Memory B cell (primary cell): Measurements from ENCODE around the gene LILRB5.
"Not testable (repeated sequence)": the region's sequence is repeated elsewhere in the genome, so short reads cannot be mapped to it uniquely, and the experiment has no call there.

Experiments
- ATAC-seq: fragments of 150-1000 bp; cut with Tn5 transposase; 2 replicates; pipeline ENCODE4 v1.10.0; 2021; ENCODE audit warnings: low read depth, mild to moderate bottlenecking, moderate library complexity
- DNase-seq, 2 donors: peaks; one replicate each; pipeline ENCODE4 v3.0.0; 2022; ENCODE audit warnings: low spot score in 2 of 2
- H3K27ac Mint-ChIP-seq: one replicate; pipeline ENCODE4 v1.8.0; 2022; ENCODE audit warnings: mild to moderate bottlenecking, moderate library complexity, mixed read lengths
- H3K27me3 Mint-ChIP-seq: one replicate; pipeline ENCODE4 v1.8.0; 2022; ENCODE audit warnings: mixed read lengths
- H3K36me3 Mint-ChIP-seq: one replicate; pipeline ENCODE4 v1.8.0; 2022; ENCODE audit warnings: mild to moderate bottlenecking, mixed read lengths
- H3K4me1 Mint-ChIP-seq: one replicate; pipeline ENCODE4 v1.8.0; 2022; ENCODE audit warnings: mixed read lengths
- H3K4me3 Mint-ChIP-seq: one replicate; pipeline ENCODE4 v1.8.0; 2022; ENCODE audit warnings: mild to moderate bottlenecking, moderate library complexity, mixed read lengths
- H3K9me3 Mint-ChIP-seq: one replicate; pipeline ENCODE4 v1.8.0; 2022; ENCODE audit warnings: mixed read lengths

LILRB5 gene

GRCh38 chr19:54257116-54257480 is at the start of gene LILRB5:
Gene LILRB5 (minus strand): TSS chr19:54257273. CDS start chr19:54257193, 80 bp downstream.
- DNase-seq, result no peak
- Mint-ChIP-seq H3K36me3 (no peaks in the 10 kb centered on the region), H3K4me3 (no peak within 1 kb of the TSS), H3K4me1 (no peaks in the 10 kb centered on the region), H3K9me3 (no peaks in the 10 kb centered on the region), H3K27ac (no peak within 1 kb of the TSS), H3K27me3 (peaks cover 11% of the 10 kb centered on the region)
- ATAC-seq, result no peak

GRCh38 chr19:54305141-54305540 is 48.1 kb upstream of the LILRB5 start:
- ATAC-seq (no peak), DNase-seq (no peak)
- Mint-ChIP-seq H3K36me3 (no peaks in the 10 kb centered on the region), H3K4me1 (no peaks in the 10 kb centered on the region), H3K9me3 (no peaks in the 10 kb centered on the region), H3K27me3 (peaks cover 22% of the 10 kb centered on the region), H3K27ac (no peak overlapping the region), H3K4me3 (no peak overlapping the region)

GRCh38 chr19:54302257-54302656 is 45.2 kb upstream of the LILRB5 start:
- no peaks in the 10 kb centered on the region for H3K36me3 Mint-ChIP-seq
- ATAC-seq (no peak), DNase-seq (no peak)
- no peaks in the 10 kb centered on the region for H3K9me3 Mint-ChIP-seq
- no peak overlapping the region for H3K4me3 Mint-ChIP-seq
- H3K27me3 Mint-ChIP-seq, result peaks cover 26% of the 10 kb centered on the region
- no peak overlapping the region for H3K27ac Mint-ChIP-seq
- no peaks in the 10 kb centered on the region for H3K4me1 Mint-ChIP-seq

- Mint-ChIP-seq H3K27me3 (peaks cover 11% of the 10 kb centered on the region), H3K9me3 (no peaks in the 10 kb centered on the region), H3K27ac (no peak overlapping the region), H3K4me1 (no peaks in the 10 kb centered on the region), H3K36me3 (no peaks in the 10 kb centered on the region), H3K4me3 (no peak overlapping the region)
- ATAC-seq, result no peak
- DNase-seq, result no peak
Observed at GRCh38 chr19:54299515-54299914, 42.4 kb upstream of the LILRB5 start.

GRCh38 chr19:54299126-54299498 is 42.0 kb upstream of the LILRB5 start:
- ATAC-seq (no peak), DNase-seq (no peak)
- peaks cover 15% of the 10 kb centered on the region for H3K27me3 Mint-ChIP-seq
- no peaks in the 10 kb centered on the region for H3K4me1 Mint-ChIP-seq
- no peak overlapping the region for H3K27ac Mint-ChIP-seq
- H3K9me3 Mint-ChIP-seq, result peaks cover 3% of the 10 kb centered on the region
- H3K4me3 Mint-ChIP-seq, result no peak overlapping the region
- no peaks in the 10 kb centered on the region for H3K36me3 Mint-ChIP-seq

GRCh38 chr19:54298357-54299125 is 41.5 kb upstream of the LILRB5 start:
- ATAC-seq, result no peak

GRCh38 chr19:54297759-54298305 is 40.8 kb upstream of the LILRB5 start:
- H3K36me3 Mint-ChIP-seq, result no peaks in the 10 kb centered on the region
- DNase-seq (no peak), ATAC-seq (peak; percentile 73)
- peaks cover 21% of the 10 kb centered on the region for H3K27me3 Mint-ChIP-seq
- peaks cover 6% of the 10 kb centered on the region for H3K9me3 Mint-ChIP-seq
- no peaks in the 10 kb centered on the region for H3K4me1 Mint-ChIP-seq
- no peak overlapping the region for H3K4me3 Mint-ChIP-seq
- no peak overlapping the region for H3K27ac Mint-ChIP-seq

More at GRCh38 chr19:54298357-54299125, 41.5 kb upstream of the LILRB5 start:
- Mint-ChIP-seq H3K4me1 (no peaks in the 10 kb centered on the region), H3K9me3 (peaks cover 3% of the 10 kb centered on the region), H3K36me3 (no peaks in the 10 kb centered on the region), H3K27me3 (peaks cover 17% of the 10 kb centered on the region), H3K4me3 (no peak overlapping the region), H3K27ac (no peak overlapping the region)
- DNase-seq, result no peak

GRCh38 chr19:54294539-54294938 is 37.5 kb upstream of the LILRB5 start:
- peaks cover 12% of the 10 kb centered on the region for H3K4me1 Mint-ChIP-seq
- peaks cover 6% of the 10 kb centered on the region for H3K9me3 Mint-ChIP-seq
- no peak for ATAC-seq
- H3K36me3 Mint-ChIP-seq, result peaks cover 1% of the 10 kb centered on the region
- H3K27me3 Mint-ChIP-seq, result peaks cover 15% of the 10 kb centered on the region
- DNase-seq, result no peak
- no peak overlapping the region for H3K4me3 Mint-ChIP-seq
- no peak overlapping the region for H3K27ac Mint-ChIP-seq

DNA sequence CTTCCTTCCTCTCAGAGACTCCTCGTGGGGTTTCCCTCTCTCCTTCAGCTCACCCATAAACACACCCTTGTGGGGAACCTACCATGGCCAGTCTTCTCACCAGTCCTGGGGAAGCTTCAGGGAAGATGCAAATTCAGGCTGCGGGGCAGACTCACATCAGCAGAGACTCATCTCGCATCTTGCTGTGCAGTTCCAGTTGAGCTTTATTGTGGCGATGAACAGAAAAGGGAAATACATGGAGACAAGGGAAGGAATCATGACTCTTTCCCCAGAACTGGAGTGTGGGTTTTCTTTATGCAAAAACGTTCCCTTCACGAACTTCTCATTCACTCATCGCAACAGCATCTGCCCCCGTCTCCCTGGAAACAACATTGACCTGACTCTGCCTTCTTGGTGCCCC is 32.1 kb upstream of the LILRB5 start:
- ATAC-seq, DNase-seq, H3K27me3 Mint-ChIP-seq, H3K27ac Mint-ChIP-seq, H3K9me3 Mint-ChIP-seq, H3K4me3 Mint-ChIP-seq, H3K36me3 Mint-ChIP-seq: not testable (repeated sequence)
- H3K4me1 Mint-ChIP-seq, result peaks cover 40% of the 10 kb centered on the region

DNA sequence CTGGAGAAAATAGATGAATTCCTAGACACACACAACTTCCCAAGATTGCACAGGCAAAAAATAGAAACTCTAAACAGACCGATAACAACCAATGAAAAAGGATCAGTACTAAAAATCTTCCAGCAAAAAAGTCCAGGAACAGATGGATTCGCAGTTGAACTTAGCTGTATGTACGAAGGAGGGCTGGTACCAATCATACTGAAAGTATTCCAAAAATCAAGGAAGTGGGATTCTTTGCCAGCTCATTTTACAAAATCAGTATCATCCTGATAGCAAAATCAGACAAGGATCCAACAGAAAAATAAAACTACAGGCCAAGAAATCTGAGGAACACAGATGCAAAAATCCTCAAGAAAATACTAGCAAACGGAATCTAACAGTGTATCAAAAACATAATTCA is 30.4 kb upstream of the LILRB5 start:
- DNase-seq (peak in 1 of 2 donors; percentile 4), ATAC-seq (no peak)
- peaks cover 4% of the 10 kb centered on the region for H3K27me3 Mint-ChIP-seq
- H3K27ac Mint-ChIP-seq, result no peak overlapping the region
- no peaks in the 10 kb centered on the region for H3K9me3 Mint-ChIP-seq
- peaks cover 48% of the 10 kb centered on the region for H3K4me1 Mint-ChIP-seq
- peaks cover 1% of the 10 kb centered on the region for H3K36me3 Mint-ChIP-seq
- H3K4me3 Mint-ChIP-seq, result no peak overlapping the region

DNA sequence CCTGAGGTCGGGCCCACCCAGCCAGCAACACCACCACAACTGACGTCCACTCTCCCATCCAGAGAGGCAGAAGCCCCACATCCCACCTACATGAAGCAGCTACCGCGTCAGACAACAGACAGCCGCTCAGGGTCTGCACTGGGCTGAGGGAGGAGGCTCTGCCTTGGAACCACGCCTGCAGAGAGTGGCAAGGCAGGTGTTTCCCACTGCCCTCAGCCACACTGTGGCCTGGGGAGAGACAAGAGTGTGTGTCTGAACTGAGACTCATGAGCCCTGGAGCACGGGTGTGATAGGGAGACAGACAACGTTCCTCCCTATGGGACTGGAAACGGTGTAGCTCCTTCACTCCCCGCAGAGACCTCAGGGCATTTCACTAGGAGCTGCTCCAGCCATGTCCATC is 29.2 kb upstream of the LILRB5 start:
- peak overlapping the region; percentile 60 for H3K4me3 Mint-ChIP-seq
- H3K4me1 Mint-ChIP-seq, result peaks cover 51% of the 10 kb centered on the region
- H3K36me3 Mint-ChIP-seq, H3K27me3 Mint-ChIP-seq, H3K9me3 Mint-ChIP-seq: not testable (repeated sequence)
- peak; percentile 50 for ATAC-seq
- H3K27ac Mint-ChIP-seq, result peak overlapping the region; percentile 58
- DNase-seq, result peak in 1 of 2 donors; percentile 24

- ATAC-seq (peak; percentile 76), DNase-seq (peak in 1 of 2 donors; percentile 72)
- Mint-ChIP-seq H3K4me3 (peak overlapping the region; percentile 60), H3K4me1 (peaks cover 56% of the 10 kb centered on the region), H3K27ac (peak overlapping the region; percentile 58)
- H3K36me3 Mint-ChIP-seq, H3K9me3 Mint-ChIP-seq, H3K27me3 Mint-ChIP-seq: not testable (repeated sequence)
Observed at GRCh38 chr19:54285427-54286056, 28.5 kb upstream of the LILRB5 start.

DNA sequence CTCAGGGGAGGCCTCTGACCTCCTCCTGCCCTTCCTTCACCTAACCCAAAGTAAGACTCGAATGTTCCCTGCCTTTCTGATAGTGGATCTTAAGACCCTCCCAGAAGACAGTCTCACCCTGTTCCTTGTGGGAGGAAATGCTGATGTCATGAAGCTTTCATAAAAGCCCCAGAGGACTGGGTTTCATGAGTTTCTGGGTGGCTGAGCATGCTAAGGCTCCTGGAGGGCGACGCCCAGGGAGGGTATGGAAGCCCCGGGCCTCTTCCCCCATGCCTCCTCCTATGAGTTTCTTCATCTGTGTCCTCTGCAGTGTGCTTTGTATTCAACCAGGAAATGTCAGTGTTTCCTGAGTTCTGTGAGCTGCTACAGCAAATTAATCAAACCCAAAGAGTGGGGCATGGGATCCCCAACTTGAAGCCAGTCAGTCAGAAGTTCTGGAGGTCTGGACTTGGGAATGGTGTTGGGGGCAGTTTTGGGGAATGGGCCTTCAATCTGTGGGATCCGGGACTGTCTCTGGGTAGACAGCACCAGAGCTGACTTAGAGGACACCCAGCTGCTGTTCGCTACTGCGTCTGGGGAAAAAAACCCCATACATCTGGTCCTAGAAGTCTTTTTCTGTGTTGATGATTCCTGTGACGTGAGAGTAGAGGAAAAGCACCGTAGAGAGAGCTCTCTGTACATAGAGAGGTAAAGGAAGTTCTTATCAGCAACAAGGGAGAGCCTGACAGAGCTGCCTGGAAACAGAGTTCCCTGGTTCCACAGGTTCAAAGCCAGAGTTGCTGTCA is 25.8 kb upstream of the LILRB5 start:
- no peaks in the 10 kb centered on the region for H3K9me3 Mint-ChIP-seq
- peaks cover 42% of the 10 kb centered on the region for H3K4me1 Mint-ChIP-seq

GRCh38 chr19:54281729-54282075 is 24.6 kb upstream of the LILRB5 start:
- not testable (repeated sequence) for H3K27ac Mint-ChIP-seq, H3K36me3 Mint-ChIP-seq, H3K4me3 Mint-ChIP-seq, ATAC-seq, DNase-seq, H3K9me3 Mint-ChIP-seq
- H3K4me1 Mint-ChIP-seq, result peaks cover 35% of the 10 kb centered on the region
- peaks cover 13% of the 10 kb centered on the region for H3K27me3 Mint-ChIP-seq

More for the DNA sequence above, 25.8 kb upstream of the LILRB5 start:
- Mint-ChIP-seq H3K36me3 (no peaks in the 10 kb centered on the region), H3K27ac (peak overlapping the region; percentile 39), H3K27me3 (peaks cover 13% of the 10 kb centered on the region), H3K4me3 (no peak overlapping the region)
- DNase-seq (no peak), ATAC-seq (peak; percentile 23)
